Measurements from ENCODE around the gene SPTBN5. TPM values are rescaled to one million over a fixed set of nuclear protein-coding genes. Genes with fewer than 3 reads are reported as not detected.

SPTBN5 gene
- total RNA-seq, 4 donors from 2014 or later = 0.17 to 1.2 (median 0.68) TPM

DNA sequence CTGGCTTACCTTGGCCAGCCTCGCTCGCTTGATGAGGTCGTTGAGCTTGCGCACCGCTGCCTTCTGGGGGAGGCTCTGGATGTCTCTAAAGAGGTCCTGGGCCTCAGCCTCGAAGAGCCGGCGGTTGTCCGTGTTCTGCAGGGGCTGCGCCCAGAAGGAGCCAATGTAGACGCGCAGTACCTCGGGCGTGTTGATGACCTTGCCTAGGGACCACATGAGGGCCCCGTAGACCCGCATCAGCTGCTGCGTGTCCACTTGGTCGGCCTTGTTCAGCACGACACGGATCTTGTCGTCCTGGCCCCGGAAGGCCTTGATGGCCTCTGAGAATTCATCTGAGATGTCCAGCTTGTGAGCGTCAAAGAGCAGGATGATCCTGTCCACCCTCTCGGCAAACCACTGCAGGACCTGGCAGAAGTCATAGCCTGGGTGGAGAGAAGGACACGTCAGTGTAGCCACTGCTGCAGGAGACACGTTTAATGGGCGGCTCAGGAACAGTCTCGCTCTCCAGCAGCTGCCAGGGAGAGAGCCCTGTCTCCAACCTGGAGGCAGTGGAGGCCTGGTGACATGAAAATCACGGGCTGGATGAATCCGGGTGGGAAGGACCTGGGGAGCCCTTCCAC lies 25.5 kb upstream of the SPTBN5 start:
- H3K4me3 ChIP-seq = no peak overlapping the region
- WGBS = 79% methylated on average over 29 of the region's 30 CpGs
- peaks cover 0 to 20% (median 11%) of the 10 kb centered on the region in 4 donors for H3K36me3 ChIP-seq
- H3K9me3 ChIP-seq = no peaks in the 10 kb centered on the region
- peaks cover 72 to 80% (median 76%) of the 10 kb centered on the region in 4 donors for H3K4me1 ChIP-seq
- intact Hi-C loops (cut with DNase I) = no loop called here
- TF ChIP-seq EP300 (IDR thresholded peaks at IDR 0.05) (no peak), POLR2AphosphoS5 (IDR thresholded peaks at IDR 0.05) (no peak), POLR2A (IDR thresholded peaks at IDR 0.05; ENCODE audit: low read depth) (no peak)
- TF ChIP-seq, protein P1, sequence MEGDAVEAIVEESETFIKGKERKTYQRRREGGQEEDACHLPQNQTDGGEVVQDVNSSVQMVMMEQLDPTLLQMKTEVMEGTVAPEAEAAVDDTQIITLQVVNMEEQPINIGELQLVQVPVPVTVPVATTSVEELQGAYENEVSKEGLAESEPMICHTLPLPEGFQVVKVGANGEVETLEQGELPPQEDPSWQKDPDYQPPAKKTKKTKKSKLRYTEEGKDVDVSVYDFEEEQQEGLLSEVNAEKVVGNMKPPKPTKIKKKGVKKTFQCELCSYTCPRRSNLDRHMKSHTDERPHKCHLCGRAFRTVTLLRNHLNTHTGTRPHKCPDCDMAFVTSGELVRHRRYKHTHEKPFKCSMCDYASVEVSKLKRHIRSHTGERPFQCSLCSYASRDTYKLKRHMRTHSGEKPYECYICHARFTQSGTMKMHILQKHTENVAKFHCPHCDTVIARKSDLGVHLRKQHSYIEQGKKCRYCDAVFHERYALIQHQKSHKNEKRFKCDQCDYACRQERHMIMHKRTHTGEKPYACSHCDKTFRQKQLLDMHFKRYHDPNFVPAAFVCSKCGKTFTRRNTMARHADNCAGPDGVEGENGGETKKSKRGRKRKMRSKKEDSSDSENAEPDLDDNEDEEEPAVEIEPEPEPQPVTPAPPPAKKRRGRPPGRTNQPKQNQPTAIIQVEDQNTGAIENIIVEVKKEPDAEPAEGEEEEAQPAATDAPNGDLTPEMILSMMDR (IDR thresholded peaks at IDR 0.05) = no peak
- H3K27ac ChIP-seq (replicated peaks in 1 of 4) = peak overlapping the region; percentile 20 to 45 (median 42)
- no peak for DNase-seq (ENCODE audit: extremely low spot score)
- no peaks in the 10 kb centered on the region for H3K27me3 ChIP-seq

GRCh38 chr15:41918506-41919126 lies 24.8 kb upstream of the SPTBN5 start:
- H3K27ac ChIP-seq (replicated peaks in 1 of 4) = peak overlapping the region; percentile 20 to 45 (median 42)
- TF ChIP-seq EP300 (IDR thresholded peaks at IDR 0.05) (no peak), POLR2A (IDR thresholded peaks at IDR 0.05; ENCODE audit: low read depth) (no peak), POLR2AphosphoS5 (IDR thresholded peaks at IDR 0.05) (no peak)
- TF ChIP-seq, protein P1 (IDR thresholded peaks at IDR 0.05) = no peak
- no peaks in the 10 kb centered on the region for H3K27me3 ChIP-seq
- H3K4me3 ChIP-seq = no peak overlapping the region
- peaks cover 0 to 14% (median 10%) of the 10 kb centered on the region in 4 donors for H3K36me3 ChIP-seq
- WGBS = 86% methylated on average over 5 of the region's 8 CpGs
- H3K4me1 ChIP-seq = peaks cover 77 to 85% (median 79%) of the 10 kb centered on the region in 4 donors
- H3K9me3 ChIP-seq = no peaks in the 10 kb centered on the region
- DNase-seq (ENCODE audit: extremely low spot score) = no peak
- intact Hi-C loops (cut with DNase I) = no loop called here

- no peak for DNase-seq (ENCODE audit: extremely low spot score)
- intact Hi-C loops (cut with DNase I) = no loop called here
- 73% methylated on average over 9 of the region's 10 CpGs for WGBS
- Histone ChIP-seq H3K36me3 (peaks cover 0 to 14% (median 10%) of the 10 kb centered on the region in 4 donors), H3K27ac (replicated peaks in 1 of 4) (peak overlapping the region in 3 of 4 donors; percentile 32 to 53 (median 48)), H3K4me3 (no peak overlapping the region), H3K27me3 (no peaks in the 10 kb centered on the region), H3K4me1 (peaks cover 74 to 88% (median 82%) of the 10 kb centered on the region in 4 donors), H3K9me3 (no peaks in the 10 kb centered on the region)
- TF ChIP-seq POLR2A (IDR thresholded peaks at IDR 0.05; ENCODE audit: low read depth) = no peak
- no peak for TF ChIP-seq POLR2AphosphoS5 (IDR thresholded peaks at IDR 0.05)
- no peak for TF ChIP-seq EP300 (IDR thresholded peaks at IDR 0.05)
- TF ChIP-seq, protein P1 (IDR thresholded peaks at IDR 0.05) = no peak
Measured at GRCh38 chr15:41917767-41918430, 24.0 kb upstream of the SPTBN5 start.

DNA sequence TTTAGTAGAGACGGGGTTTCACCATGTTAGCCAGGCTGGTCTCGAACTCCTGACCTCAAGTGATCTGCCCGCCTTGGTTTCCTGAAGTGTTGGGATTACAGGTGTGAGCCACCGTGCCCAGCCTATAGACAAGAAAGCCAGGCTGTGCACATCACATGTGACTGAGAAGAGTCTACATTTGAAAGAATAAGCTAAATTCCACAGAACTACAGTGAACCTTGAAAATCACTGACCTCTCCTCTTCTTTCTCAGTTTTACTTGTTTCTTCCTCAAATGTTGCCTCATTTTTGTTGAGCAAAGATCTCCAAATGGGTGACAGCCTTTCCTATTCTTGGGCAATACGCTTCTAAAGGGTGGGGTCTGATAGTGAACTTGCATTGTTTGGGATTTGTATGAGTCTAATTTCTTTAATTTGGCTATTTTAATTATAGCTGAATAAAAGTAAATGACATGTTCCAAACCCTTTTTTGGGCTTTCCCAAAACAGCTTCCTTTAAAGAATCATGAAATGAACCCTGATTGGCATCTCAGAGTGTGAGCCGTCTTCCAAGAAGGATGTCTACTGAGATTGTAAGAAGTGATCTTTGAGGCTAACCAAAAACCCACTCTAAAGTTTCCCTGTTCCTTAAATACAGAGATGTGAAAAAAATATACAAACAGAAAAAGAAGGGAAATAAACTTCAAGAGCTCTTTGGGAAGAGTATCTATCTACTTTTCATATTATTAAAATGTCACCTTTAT lies 21.6 kb upstream of the SPTBN5 start:
- intact Hi-C loops (cut with DNase I) = no loop called here

More for the DNA sequence above, 21.6 kb upstream of the SPTBN5 start:
- Histone ChIP-seq H3K27me3 (no peaks in the 10 kb centered on the region), H3K27ac (replicated peaks in 1 of 4) (peak overlapping the region; percentile 12 to 53 (median 49)), H3K4me1 (peaks cover 61 to 80% (median 73%) of the 10 kb centered on the region in 4 donors), H3K9me3 (no peaks in the 10 kb centered on the region), H3K4me3 (no peak overlapping the region), H3K36me3 (peaks cover 0 to 27% (median 10%) of the 10 kb centered on the region in 4 donors)
- WGBS = 84% methylated on average over 6 of the region's 6 CpGs
- no peak for DNase-seq (ENCODE audit: extremely low spot score)
- no peak for TF ChIP-seq POLR2A (IDR thresholded peaks at IDR 0.05; ENCODE audit: low read depth)
- TF ChIP-seq, protein P1 (IDR thresholded peaks at IDR 0.05) = no peak
- no peak for TF ChIP-seq EP300 (IDR thresholded peaks at IDR 0.05)
- no peak for TF ChIP-seq POLR2AphosphoS5 (IDR thresholded peaks at IDR 0.05)

Data from esophagus muscularis mucosa (tissue), 4 donors.